Hematopoietic multipotent progenitor cell treated with erythropoietin and hydrocortisone succinate and interleukin-3 and kit ligand, for 15 days (in vitro differentiated cells): ENCODE measurements around the gene SLC16A7.

Experiments
- DNase-seq: peaks from one replicate; pipeline ENCODE4 v3.0.0-alpha.2; 2015; ENCODE audit warnings: low spot score

SLC16A7 gene

GRCh38 chr12:59624732-59625460, 29.1 kb downstream of the SLC16A7 start:
- DNase-seq: no peak

- no peak for DNase-seq
Observed at GRCh38 chr12:59626382-59626781, 30.6 kb downstream of the SLC16A7 start.

- DNase-seq: no peak
Observed at GRCh38 chr12:59627582-59627981, 31.8 kb downstream of the SLC16A7 start.

GRCh38 chr12:59629890-59630289, 34.1 kb downstream of the SLC16A7 start:
- DNase-seq: no peak

- DNase-seq: no peak
Observed at GRCh38 chr12:59632408-59632807, 36.6 kb downstream of the SLC16A7 start.

- DNase-seq: no peak
Observed at GRCh38 chr12:59634254-59634653, 38.4 kb downstream of the SLC16A7 start.

- no peak for DNase-seq
Observed at GRCh38 chr12:59636945-59637691, 41.3 kb downstream of the SLC16A7 start.

- no peak for DNase-seq
Observed at GRCh38 chr12:59637692-59638070, 41.9 kb downstream of the SLC16A7 start.

GRCh38 chr12:59643550-59643949, 47.7 kb downstream of the SLC16A7 start:
- no peak for DNase-seq

- DNase-seq: no peak
Observed at GRCh38 chr12:59645242-59645641, 49.4 kb downstream of the SLC16A7 start.

GRCh38 chr12:59646636-59647035, 50.8 kb downstream of the SLC16A7 start:
- DNase-seq: no peak

GRCh38 chr12:59649203-59649602, 53.4 kb downstream of the SLC16A7 start:
- DNase-seq: no peak

GRCh38 chr12:59650588-59651228, 54.9 kb downstream of the SLC16A7 start:
- DNase-seq: no peak

GRCh38 chr12:59651229-59651920, 55.5 kb downstream of the SLC16A7 start:
- DNase-seq: no peak

GRCh38 chr12:59652130-59652529, 56.3 kb downstream of the SLC16A7 start:
- no peak for DNase-seq

- no peak for DNase-seq
Observed at GRCh38 chr12:59654061-59654460, 58.2 kb downstream of the SLC16A7 start.

GRCh38 chr12:59657266-59657665, 61.4 kb downstream of the SLC16A7 start:
- no peak for DNase-seq

- no peak for DNase-seq
Observed at GRCh38 chr12:59657711-59658110, 61.9 kb downstream of the SLC16A7 start.

GRCh38 chr12:59660148-59660547, 64.3 kb downstream of the SLC16A7 start:
- no peak for DNase-seq

GRCh38 chr12:59660921-59661597, 65.2 kb downstream of the SLC16A7 start:
- DNase-seq: no peak

GRCh38 chr12:59664495-59664894, 68.7 kb downstream of the SLC16A7 start:
- DNase-seq: no peak

- DNase-seq: no peak
Observed at GRCh38 chr12:59665701-59666100, 69.9 kb downstream of the SLC16A7 start.
